A549 (cell line): ENCODE measurements around the gene PSMF1.

ENCODE experiments used
- BHLHE40 ChIP-seq: IDR thresholded peaks from 2 replicates; pipeline ENCODE4 v1.6.1; 2012; ENCODE audit warnings: low read depth, low read length, inconsistent platforms
- CHD2 ChIP-seq: fragments of 150-350 bp; IDR thresholded peaks from 2 replicates; pipeline ENCODE4 v1.6.1; 2014; ENCODE audit warnings: low read length; ENCODE audit not compliant: partially characterized antibody
- CTCF ChIP-seq: fragments of >200 bp; sonication (Bioruptor Twin); formaldehyde crosslinking; IDR thresholded peaks from 3 replicates; pipeline ENCODE4 v1.5.1; 2016
- E2F6 ChIP-seq: IDR thresholded peaks from 2 replicates; pipeline ENCODE4 v1.6.1; 2012; ENCODE audit warnings: low read depth, borderline replicate concordance
- ESRRA ChIP-seq: fragments of 150-350 bp; IDR thresholded peaks from 2 replicates; pipeline ENCODE4 v1.6.1; 2014; ENCODE audit warnings: mild to moderate bottlenecking, low read length, borderline replicate concordance
- HOXA7 ChIP-seq: fragments of 250-450 bp; sonication (Bioruptor Pico); IDR thresholded peaks from 2 replicates; pipeline ENCODE4 v1.5.0; 2020; ENCODE audit warnings: mild to moderate bottlenecking, moderate library complexity
- HOXB13 ChIP-seq: fragments of 250-450 bp; sonication (Bioruptor Pico); IDR thresholded peaks from 2 replicates; pipeline ENCODE4 v1.5.0; 2020; ENCODE audit warnings: low read depth, mild to moderate bottlenecking, moderate library complexity
- MAX ChIP-seq: IDR thresholded peaks from 2 replicates; pipeline ENCODE4 v1.6.1; 2012

GRCh38 chr20:1165521-1165920 is 47.1 kb downstream of the PSMF1 start:
- TF ChIP-seq CHD2 (no peak), MAX (no peak), CTCF (no peak), E2F6 (no peak), BHLHE40 (no peak), ESRRA (no peak), HOXA7 (CRISPR knock-in tag) (no peak), HOXB13 (no peak)
